Dermis blood vessel endothelial cell (primary cell): ENCODE results near the gene NACC1. TPM values are rescaled to one million over a fixed set of nuclear protein-coding genes. Genes with fewer than 3 reads are reported as not detected.
A peak's percentile ranks its signal among the peaks of the same experiment; 100 is the strongest.
"Not testable (repeated sequence)": the region's sequence is repeated elsewhere in the genome, so short reads cannot be mapped to it uniquely, and the experiment has no call there.

Experiments
- DNase-seq: peaks from one replicate; pipeline ENCODE4 v3.0.0; 2010
- total RNA-seq: library from RNA; depleted of rRNA; stranded (reverse); fragments of >200 nt; gene quantifications from 2 replicates; pipeline ENCODE4 v1.2.3, GENCODE V29; 2014

Gene NACC1
- total RNA-seq, 1 donor from 2014 or later = 35.9 TPM

- peak; percentile 93 for DNase-seq
These were observed 46.5 kb downstream of the NACC1 start for GRCh38 chr19:13164343-13165161.

- DNase-seq = peak; percentile 38
These were observed 47.3 kb downstream of the NACC1 start for GRCh38 chr19:13165162-13165997.

GRCh38 chr19:13166151-13166550 lies 48.1 kb downstream of the NACC1 start:
- DNase-seq = not testable (repeated sequence)

DNA sequence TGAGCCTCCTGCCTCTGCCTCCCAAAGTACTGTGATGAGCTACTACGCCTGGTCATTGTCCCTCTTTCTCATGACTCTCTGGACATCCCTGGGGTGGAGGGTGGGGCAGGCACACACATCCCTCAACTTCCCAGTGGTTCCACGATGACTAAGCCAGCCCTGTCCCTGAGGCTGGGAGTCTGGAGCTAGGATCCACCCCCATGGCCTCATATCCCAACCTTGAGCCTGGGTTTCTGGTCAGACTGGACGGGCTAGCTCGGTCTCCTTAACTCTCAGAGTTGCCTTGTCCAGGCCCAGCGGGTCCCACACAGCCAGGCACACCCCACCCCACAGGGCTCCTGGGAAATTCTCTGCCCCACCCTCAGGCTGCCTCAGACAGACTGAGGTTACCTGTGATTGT lies 51.7 kb downstream of the NACC1 start:
- peak; percentile 28 for DNase-seq

GRCh38 chr19:13171146-13171545 lies 53.1 kb downstream of the NACC1 start:
- no peak for DNase-seq

DNA sequence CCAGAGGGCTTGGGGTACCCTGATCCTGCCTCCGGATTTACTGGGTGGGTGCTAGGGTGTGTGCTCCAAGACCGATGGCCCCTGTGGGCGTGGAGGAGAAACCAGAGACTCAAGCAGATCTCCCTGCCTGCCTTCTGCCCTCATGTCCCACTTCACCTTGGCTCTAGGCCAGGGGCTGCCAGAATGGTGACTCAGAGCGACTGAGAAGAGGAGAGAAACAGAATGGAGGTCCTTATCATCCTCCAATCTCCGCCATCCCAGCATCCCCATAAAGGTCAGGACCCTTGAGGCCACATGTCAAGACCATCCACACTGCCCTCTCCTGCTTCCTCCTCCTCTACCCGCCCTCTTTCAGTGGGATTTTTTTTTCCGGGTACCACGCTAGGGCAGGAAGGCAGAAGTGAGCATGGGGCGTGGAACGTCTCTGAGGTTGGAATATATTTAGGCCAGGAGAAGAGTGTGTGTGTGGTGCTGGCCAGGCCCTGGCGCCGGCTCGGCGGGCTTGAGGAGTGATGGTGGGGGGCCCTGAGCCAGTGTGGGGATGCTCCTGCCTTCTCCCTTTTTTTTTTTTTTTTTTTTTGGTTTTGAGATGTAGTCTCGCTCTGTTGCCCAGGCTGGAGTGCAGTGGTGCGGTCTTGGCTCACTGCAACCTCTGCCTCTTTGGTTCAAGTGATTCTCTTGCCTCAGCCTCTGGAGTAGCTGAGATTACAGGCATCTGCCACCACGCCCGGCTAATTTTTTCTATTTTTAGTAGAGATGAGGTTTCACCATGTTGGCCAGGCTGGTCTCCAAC lies 54.5 kb downstream of the NACC1 start:
- peak; percentile 83 for DNase-seq

GRCh38 chr19:13173139-13173737 lies 55.2 kb downstream of the NACC1 start:
- DNase-seq = no peak

GRCh38 chr19:13176345-13176744 lies 58.3 kb downstream of the NACC1 start:
- DNase-seq = no peak

GRCh38 chr19:13177584-13177983 lies 59.5 kb downstream of the NACC1 start:
- DNase-seq = not testable (repeated sequence)

GRCh38 chr19:13178291-13178690 lies 60.2 kb downstream of the NACC1 start:
- not testable (repeated sequence) for DNase-seq

DNA sequence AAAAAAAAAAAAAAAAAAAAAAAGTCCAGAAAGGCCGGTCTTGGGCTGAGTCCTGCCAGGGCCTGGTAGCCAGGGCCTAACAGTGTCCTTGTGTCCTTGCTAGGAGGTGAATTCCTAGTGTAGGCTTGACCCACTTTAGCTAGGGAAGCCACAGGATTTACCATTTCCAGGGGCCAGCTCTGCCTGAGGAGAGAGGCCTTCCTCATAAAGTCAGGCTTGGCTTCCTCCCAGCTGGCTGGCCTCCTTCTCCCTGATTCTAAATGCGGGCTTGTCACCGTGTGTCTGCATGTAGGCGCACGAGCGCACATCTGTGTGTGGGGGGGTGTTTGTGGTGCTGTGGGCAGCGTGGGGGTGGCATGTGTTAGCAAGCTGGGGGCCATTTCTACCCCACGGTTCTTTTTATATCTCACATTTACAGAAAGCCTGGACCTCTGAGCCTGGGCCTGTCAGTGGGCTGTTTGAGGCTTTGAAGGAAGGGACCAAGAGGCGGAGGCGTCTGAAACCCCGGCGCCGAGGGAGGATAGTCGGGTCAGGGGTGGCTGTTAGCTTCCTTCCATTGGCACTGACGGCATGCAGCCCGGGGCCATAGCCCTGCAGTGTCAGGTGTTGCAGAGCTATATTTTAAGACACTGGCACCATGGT lies 63.8 kb downstream of the NACC1 start:
- DNase-seq = peak; percentile 34

DNA sequence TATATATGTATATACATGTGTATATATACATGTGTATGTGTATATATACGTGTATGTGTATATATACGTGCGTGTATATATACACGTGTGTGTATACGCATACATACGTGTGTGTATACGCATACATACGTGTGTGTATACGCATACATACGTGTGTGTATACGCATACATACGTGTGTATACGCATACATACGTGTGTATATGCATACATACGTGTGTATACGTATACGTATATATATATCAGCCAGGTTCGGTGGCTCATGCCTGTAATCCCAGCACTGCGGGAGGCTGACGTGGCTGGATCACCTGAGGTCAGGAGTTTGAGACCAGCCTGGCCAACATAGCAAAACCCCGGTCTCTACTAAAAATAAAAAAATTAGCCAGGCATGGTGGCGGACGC lies 66.9 kb downstream of the NACC1 start:
- not testable (repeated sequence) for DNase-seq

DNA sequence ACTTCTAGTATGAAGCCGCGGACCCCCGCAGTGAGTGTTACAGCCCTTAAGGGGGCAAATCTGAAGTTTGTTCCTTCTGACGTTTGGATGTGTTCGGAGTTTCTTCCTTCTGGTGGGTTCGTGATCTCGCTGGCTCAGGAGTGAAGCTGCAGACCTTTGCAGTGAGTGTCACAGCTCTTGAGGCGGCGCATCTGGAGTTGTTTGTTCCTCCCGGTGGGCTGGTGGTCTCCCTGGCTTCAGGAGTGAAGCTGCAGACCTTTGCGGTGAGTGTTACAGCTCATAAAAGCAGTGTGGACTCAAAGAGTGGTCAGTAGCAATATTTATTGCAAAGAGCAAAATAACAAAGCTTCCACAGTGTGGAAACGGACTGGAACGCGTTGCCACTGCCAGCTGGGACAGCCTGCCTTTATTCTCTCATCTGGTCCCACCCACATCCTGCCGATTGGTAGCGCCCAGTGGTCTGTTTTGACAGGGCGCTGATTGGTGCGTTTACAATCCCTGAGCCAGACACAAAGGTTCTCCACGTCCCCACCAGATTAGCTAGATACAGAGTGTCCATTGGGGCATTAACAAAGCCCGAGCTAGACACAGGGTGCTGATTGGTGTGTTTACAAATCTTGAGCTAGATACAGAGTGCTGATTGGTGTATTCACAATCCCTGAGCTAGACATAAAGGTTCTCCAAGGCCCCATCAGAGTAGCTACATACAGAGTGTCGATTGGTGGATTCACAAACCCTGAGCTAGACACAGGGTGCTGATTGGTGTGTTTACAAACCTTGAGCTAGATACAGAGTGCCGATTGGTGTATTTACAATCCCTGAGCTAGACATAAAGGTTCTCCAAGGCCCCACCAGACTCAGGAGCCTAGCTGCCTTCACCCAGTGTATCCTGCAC lies 67.9 kb downstream of the NACC1 start:
- not testable (repeated sequence) for DNase-seq

- not testable (repeated sequence) for DNase-seq
These were observed 68.6 kb downstream of the NACC1 start for GRCh38 chr19:13186688-13187087.

DNA sequence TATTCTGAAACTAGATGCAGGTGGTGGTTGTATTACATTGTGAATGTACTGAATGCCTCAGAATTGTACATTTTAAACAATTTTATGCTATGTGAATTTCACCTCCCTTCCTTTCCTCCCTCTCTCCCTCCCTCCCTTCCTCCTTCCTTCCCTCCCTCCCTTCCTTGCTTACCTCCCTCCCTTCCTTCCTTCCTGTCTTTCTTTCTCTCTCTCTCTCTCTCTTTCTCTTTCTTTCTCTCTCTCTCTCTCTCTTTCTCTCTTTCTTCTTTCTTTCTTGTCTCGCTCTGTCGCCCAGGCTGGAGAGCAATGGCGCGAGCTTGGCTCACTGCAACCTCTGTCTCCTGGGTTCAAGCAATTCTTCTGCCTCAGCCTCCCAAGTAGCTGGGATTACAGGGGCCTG lies 69.4 kb downstream of the NACC1 start:
- DNase-seq = no peak

DNA sequence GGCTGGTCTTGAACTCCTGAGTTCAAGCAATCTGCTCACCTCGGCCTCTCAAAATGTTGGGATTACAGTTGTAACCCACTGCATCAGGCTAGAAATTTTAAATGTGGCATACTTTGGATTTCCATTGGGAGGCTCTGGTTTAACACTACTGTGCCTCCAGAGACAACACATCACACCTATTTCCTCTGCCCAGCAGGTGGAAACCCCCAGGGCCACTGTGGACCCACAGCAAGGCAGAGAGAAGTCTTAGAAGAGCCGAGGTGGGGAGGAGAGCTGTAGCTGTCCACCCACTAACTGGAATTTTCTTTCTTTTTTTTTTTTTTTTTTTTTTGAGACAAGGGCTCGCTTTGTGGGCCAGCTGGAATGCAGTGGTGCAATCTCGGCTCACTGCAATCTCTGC lies 71.5 kb downstream of the NACC1 start:
- no peak for DNase-seq
